Head of caudate nucleus (tissue), 42 donors: ENCODE data around the gene CCDC187.

Source experiments
- DNase-seq, 42 donors: peaks; one replicate each; pipeline versions ENCODE4 v3.0.0 to v3.0.0-alpha.2; 2020 to 2021; ENCODE audit warnings: mixed read lengths in 7 of 42
- intact Hi-C: fragments of 100-400 bp; cut with DNase I; formaldehyde crosslinking; loops from one replicate; pipeline ENCODE4 v1.15.0; 2022

CCDC187 gene

DNA sequence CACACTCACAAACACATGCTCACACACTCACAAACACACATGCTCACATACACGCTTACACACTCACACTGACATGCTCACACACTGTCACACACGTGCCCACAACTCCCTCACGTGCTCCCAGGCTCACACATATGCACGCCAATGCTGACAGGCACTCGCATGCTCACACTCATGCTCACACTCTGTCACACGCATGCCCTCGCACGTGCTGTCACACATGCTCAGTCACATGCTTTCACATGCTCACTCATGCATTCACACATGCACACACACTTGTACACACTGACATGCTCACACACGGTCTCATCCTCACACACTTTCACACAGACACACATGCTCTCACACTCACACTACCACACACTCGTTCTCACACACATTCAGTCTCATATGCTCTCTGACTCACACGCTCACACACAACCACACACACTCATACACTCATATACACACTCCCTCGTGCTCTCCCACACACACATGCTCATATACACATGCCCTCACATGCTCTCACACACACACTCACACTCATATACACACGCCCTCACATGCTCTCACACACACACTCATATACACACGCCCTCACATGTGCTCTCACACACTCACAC is 10.3 kb downstream of the CCDC187 start:
- DNase-seq, result no peak
- intact Hi-C loops, result loop anchor here (5.0 kb wide), 1 partner anchor 151 kb away; no protein-coding TSS in a partner anchor

DNA sequence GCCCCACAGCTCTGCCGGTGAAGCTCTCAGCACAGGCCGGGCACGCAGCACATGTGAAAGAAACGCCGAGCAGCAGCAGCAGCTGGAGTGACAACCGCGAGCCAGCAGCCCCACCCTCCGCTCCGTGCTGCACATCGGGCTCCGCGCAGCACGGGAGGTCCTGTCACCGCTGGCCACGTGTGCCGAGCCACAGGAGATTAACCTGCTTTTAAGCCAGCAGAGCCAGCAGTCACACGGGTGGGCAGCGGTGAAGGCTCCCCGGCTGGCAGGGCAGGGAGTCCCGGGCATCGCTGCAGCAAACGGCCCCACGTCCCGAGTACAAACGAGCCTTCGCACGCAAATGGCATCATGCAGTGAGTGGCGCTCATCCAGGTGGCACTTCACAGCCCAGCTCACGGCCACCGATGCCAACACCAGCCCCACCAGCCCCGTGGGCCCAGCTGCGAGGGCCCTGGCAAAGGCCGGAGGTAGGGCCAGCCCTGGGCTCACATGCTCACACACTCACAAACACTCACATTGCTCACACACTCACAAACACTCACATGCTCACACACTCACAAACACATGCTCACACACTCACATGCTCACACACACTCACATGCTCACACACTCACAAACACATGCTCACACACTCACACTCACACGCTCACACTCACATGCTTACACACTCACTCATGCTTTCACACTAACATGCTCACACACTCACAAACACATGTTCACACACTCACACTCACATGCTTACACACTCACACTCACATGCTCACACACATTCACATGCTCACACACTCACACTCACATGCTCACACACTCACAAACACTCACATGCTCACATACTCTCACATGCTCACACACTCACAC is 11.1 kb downstream of the CCDC187 start:
- DNase-seq, result peak in 1 of 42 donors; percentile 13
- intact Hi-C loops, result loop anchor here (5.0 kb wide), 1 partner anchor 151 kb away; no protein-coding TSS in a partner anchor

GRCh38 chr9:136292026-136292538 is 11.8 kb downstream of the CCDC187 start:
- intact Hi-C loops, result loop anchor here (5.0 kb wide), 1 partner anchor 150 kb away; no protein-coding TSS in a partner anchor
- no peak for DNase-seq

DNA sequence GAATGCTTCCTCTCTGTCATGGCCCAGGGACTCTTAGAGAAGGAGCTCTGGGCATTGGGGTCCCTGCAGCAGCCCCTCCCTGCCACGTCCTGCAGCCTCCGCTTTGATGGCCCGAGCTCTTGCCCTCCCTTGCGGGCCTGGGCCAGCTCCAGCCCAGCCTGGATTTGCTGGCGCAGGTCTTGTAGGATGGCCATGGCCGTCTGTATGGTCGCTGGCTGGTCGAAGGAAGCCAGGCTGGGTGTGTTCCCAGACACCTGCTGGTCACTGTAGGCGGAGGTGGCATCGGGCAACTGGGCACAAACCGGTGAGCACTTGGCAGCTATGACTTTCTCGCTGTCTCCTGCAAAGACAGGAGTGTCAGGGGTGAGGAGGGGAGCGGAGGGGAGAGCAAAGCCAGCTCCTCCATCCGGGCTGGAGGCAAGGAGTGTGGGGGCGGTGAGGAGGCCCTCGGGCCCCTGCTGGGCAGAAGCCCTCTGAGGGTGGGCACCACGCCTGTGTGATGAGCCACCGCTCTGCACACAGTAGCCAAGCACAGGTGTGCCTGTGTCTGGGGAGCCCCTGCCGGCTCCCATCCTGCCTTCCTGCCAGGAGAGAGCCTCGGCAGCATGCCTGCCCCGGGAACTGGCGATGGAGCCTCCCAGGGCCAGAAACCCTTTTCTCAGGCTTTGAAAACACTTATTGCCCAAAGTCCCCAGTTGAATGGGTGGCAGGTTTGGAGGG is 12.4 kb downstream of the CCDC187 start:
- no peak for DNase-seq
- intact Hi-C loops, result loop anchor here (5.0 kb wide), 1 partner anchor 149 kb away; no protein-coding TSS in a partner anchor

DNA sequence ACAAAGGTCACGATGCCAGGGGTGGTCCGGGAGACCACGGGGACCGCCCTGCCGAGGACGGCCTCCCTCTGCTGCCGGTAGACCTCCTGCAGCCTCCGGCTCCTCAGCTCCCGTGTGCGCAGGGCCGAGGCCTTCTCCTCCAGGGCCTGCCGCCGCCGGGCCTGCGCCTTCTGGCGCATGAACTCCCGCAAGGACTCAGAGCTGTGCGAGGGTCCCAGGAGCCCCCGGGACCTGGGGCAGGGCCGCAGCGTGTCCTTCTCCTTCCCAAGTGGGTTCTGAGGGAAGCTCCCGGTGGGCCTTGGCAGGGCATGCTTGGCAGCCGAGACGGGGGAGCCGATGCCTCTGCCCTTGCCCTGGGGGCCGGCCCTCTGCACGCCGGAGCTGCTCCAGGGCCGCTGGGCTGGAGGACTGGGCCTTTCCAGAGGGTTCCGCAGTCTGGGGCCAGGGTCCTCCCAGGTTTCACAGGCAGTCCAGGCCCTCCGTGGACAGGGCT is 13.3 kb downstream of the CCDC187 start:
- DNase-seq, result no peak
- intact Hi-C loops, result loop anchor here (5.0 kb wide), 1 partner anchor 148 kb away; no protein-coding TSS in a partner anchor

DNA sequence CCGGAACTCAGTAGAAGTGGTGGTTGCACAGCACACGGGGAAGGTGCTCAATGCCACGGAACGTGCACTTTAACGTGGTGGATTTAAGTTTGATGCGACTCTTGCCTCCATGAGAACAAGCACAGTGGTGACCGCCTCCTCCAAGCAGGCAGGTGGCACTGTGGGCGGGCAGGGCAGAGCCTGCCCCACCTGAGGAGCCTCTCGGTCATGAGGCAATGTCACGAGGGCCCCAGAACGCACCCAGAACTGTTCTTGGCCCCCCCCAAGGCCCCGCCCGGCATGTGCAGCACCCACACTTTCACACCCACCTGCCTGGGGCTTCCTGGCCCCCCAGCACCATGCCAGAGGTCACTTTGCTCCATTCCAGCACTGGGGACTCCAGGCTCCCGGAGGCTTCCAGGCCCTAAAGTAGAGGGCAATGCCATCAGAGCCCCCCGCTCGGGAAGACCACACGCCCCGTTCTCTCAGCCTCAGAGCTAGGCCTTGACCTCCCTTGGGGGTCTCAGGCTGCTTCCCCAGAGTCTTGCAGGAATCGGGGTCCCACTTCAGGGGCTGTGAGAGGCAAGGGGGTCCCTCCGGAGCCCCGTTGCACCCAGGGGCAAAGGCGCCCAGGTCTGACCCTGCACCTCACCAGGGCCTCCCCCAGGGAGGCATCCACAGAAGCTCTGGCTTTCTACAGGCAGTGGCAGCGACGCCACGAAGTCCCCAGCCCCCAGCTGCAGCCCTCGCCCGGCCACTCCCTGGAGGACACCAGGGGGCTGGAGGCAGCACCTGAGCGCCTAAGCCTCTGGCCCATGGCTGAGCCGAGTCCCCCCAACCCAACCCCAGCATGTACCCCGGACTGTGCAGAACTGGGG is 14.0 kb downstream of the CCDC187 start:
- intact Hi-C loops, result loop anchor here (5.0 to 10.0 kb wide), 2 partner anchors 115 to 148 kb away; no protein-coding TSS in a partner anchor
- DNase-seq, result no peak

- no peak for DNase-seq
- intact Hi-C loops, result loop anchor here (10.0 kb wide), 1 partner anchor 113 kb away; no protein-coding TSS in a partner anchor
These were observed 15.7 kb downstream of the CCDC187 start for GRCh38 chr9:136287960-136288753.

DNA sequence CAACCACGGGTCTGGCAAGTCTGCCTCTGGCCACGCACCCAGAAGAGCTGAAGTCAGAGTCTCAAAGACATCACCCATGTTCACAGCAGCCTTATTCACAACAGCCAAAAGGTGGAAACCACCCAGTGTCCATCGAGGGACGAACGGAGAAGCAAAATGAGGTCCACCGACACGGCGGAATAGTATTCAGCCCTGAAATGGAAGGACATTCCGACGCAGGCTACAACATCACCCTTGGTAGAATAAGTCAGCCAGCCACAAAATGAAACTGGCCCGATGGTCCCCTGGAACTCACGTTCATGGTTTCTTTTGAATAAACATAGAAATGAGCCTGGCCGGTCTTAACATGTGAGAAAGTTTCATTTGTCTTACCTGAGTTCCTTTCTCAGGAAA is 16.9 kb downstream of the CCDC187 start:
- DNase-seq, result no peak
- intact Hi-C loops, result loop anchor here (10.0 kb wide), 1 partner anchor 112 kb away; no protein-coding TSS in a partner anchor

DNA sequence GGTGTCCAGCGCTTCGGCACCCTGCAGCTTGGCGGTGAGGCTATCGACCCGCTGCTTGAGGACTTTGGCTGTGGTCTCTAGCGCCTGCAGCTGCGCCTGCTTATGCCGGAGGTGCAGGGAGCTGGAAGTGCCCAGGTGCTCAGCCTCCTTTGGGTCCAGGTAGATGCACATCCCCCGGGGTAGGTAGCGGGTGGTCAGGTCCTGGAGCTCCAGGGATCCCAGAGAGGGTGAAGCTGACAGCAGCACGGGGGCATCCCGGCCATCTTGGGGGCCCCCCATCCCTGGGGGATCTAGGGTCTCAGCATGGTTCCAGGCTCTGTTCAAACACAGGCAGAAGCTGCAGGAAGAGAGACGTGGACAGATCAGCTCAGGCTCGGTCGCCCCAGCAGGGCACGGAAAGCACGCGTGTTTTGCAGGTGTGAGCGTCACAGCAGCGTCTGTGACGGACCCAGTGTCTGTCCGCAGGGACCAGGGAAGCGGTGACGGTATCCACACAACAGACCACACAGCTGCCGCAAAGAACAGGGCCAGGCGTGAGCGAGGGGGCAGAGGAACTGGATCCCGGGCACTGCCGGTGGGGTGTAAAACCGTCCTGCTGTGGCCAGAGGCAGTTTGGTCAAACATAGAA is 17.4 kb downstream of the CCDC187 start:
- intact Hi-C loops, result loop anchor here (10.0 kb wide), 1 partner anchor 112 kb away; no protein-coding TSS in a partner anchor
- DNase-seq, result no peak

DNA sequence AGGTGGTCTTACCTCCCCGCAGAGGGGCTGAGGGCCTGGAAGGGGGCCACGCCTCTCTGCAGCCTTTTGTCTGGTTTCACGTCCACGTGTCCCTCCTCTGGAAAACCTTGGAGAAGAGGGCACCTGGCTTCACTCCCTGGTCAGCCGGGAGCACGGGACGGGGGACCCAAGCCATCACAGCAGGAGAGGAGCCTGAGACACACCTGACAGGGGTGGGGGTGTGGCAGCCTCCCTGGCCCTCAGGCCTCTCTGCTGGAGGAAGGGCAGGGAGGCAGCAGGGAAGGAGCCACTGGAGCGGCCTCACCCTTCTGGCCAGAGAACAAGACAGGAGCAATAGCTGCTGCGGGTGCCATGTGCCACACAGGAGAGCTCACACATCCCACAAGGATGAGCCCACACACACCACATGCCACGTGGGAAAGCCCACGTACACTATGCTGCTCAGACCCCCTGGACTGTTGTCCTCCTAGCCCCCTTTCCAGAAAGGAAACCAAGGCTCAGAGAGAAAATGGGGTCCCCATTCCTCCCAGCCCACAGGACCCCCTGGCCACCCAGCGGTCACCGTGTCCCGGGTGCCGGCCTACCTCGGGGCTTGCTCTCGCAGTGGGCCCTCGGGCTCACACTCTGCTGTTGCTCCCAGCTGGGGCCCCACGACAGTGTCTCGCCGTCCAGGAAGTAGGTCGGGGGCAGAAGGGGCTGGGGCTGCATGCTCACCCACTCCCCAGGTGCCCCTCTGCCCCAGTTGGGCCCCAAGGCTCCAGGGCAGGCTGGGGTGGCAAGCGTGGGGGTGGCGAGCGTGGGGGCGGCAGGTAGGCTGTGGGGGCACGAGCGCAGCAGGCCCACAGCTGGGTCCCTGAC is 18.2 kb downstream of the CCDC187 start:
- intact Hi-C loops, result loop anchor here (10.0 kb wide), 1 partner anchor 111 kb away; no protein-coding TSS in a partner anchor
- no peak for DNase-seq

- intact Hi-C loops, result loop anchor here (10.0 kb wide), 1 partner anchor 110 kb away; no protein-coding TSS in a partner anchor
- no peak for DNase-seq
These were observed 18.9 kb downstream of the CCDC187 start for GRCh38 chr9:136284951-136285350.

- no peak for DNase-seq
- intact Hi-C loops, result loop anchor here (10.0 kb wide), 1 partner anchor 110 kb away; no protein-coding TSS in a partner anchor
These were observed 19.6 kb downstream of the CCDC187 start for GRCh38 chr9:136284311-136284710.

DNA sequence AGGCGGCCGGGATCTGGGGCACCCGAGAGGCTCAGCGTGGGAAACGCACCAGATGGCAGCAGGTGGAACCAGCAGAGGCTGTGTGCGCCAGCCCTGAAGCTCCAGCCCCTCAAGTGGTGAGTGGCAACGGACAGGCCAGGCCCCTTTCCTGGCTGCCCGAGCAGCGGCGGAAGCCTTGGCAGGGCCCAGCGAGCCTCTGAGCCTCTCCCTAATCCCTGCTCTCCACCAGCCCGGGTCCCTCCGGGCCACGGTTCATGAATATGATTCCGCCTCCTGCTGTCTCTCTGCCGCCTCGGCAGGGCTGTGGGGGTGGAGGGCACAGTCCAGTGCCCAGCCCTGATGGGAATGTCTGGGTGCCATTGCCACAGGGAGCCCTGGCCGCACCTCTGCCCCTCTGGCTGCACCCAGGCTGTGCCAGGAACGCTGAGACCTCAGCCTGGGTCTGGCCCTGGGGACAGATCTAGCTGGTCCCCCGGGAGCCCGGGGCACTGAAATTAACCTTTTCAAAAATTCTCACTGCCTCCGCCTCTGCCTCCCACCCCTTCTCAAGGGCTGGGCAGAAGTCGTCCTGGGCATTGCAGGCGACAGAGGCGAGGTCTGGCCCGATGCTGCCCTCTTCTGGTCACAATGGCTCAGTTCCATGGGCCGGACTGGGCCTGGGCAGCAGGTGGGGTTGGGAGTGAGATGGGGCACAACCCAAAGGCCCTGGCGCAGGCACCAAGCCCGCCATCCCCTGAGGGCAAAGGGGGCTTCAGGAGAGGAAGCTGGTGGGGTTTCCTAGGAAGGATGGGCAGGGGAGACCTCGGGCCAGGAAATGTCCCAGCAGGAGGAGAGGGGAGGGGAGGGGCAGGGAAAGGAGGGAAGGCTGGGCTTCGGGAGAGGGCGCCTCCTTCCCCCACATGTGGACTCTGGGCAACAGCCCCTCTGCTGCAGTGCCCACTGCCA is 20.3 kb downstream of the CCDC187 start:
- intact Hi-C loops, result loop anchor here (10.0 kb wide), 1 partner anchor 109 kb away; no protein-coding TSS in a partner anchor
- DNase-seq, result peak; percentile 59 to 92 (median 82)

DNA sequence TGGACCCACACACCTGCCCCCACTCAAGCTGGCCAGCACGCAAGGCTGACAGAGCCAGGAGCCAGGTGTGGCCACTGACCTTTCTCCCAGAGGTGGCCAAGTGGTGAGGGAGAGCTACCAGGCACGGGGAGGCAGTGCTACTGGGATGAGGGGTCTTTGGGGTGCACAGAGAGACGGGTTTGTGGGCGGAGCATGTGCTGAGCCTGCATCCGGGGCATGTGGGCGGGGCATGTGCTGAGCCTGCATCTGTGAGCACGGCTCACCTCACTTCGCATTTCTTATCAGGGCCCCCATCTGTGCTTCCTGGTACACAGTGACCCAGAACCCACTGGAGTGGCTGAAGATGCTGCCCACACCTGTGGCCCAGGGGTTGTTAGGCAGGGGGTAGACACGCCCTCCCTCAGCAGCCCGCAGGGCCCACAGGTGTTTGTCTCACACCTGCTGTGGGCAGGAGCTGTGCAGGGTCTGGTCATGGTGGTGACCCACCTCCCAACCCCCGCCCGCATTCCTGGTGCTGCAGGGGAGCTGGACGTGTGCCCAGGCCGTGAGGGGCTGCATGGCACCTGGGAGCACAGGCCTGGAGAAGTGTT is 21.5 kb downstream of the CCDC187 start:
- no peak for DNase-seq
- intact Hi-C loops, result loop anchor here (10.0 kb wide), 1 partner anchor 108 kb away; no protein-coding TSS in a partner anchor
